ENCODE data around the gene GIGYF2.

The GIGYF2 gene

DNA sequence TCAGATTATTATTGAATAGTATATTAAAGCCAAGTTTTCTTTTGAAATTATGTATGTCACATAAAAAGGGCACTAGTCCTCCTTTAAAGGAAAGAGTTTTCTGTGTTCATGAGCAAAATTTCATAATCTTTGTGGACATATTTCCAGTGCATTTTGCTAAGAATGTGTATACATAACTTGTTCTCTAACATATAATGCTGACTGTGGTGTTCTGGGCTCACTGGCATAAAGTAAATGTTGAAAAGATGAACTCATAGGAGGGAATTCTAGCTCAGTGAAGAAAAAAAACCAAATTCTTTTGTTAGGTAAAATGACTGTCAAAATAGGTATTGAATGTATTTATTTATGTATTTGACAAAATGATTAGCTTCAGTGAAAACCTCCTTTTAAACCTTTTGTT, 73.1 kb downstream of the GIGYF2 start:
- no peak for DNase-seq

DNA sequence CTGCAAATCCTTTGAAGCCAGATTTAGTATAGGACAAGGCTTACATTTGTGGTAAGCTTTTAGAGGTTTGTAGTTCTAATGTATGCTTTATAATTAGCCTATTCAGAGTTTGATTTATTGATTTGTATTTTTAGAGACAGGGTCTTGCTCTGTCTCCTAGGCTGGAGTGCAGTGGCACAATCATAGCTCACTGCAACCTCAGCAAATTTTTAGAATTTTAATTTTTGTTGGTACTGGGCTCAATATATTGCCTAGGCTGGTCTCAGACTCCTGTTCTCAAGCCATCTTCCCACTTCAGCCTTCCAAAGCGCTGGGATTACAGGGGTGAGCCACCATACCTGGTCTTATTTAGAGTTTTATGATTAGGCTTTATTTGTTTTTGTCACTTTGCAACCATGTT, 74.7 kb downstream of the GIGYF2 start:
- DNase-seq: no peak

- peak; percentile 68 for DNase-seq
Measured at GRCh38 chr2:232772531-232772930, 75.4 kb downstream of the GIGYF2 start.

DNA sequence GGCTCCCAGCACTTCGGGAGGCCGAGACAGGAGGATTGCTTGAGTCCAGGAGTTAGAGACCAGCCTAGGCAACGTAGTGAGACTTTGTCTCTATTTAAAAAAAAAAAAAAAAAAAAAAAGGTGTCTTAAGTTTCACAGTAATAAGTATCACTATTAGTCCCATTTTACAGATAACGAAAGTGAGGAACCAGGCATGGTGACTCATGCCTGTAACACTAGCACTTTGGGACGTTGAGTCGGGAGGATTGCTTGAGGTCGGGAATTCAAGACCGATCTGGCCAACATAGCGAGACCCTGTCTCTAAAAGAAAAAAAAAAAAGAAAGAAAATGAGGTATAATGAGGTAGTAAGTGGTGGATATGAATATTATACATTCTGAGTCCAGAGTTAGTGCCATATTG, 76.7 kb downstream of the GIGYF2 start:
- no peak for DNase-seq

- DNase-seq: no peak
Measured at GRCh38 chr2:232776435-232776834, 79.3 kb downstream of the GIGYF2 start, which contains the start of gene KCNJ13. Gene KCNJ13, minus strand, starts transcription at chr2:232776565. Its CDS starts 5,203 bp downstream, at chr2:232771362.

- DNase-seq: no peak
Measured at GRCh38 chr2:232777276-232777675, 80.1 kb downstream of the GIGYF2 start.

- DNase-seq: no peak
Measured at GRCh38 chr2:232779465-232779864, 82.3 kb downstream of the GIGYF2 start.

GRCh38 chr2:232779934-232780333, 82.8 kb downstream of the GIGYF2 start:
- DNase-seq: no peak

DNA sequence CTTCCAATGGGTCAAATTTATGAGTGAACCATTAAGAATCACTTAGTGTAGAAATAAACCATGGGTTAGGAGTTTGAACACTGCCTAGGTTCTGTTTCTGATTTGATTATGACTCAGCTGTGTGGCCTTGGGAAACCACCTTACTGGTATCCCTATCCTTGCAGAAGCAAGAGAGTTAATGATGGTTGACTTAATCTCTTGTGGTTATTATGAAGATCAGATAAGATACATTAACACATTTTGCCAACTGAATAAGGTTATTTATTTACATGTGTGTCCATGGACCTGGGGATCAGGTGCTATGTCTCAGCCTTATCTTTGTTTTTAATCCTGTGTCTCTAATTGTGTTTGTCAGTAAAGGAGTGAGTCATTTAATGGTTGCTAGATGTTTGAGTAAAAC, 84.6 kb downstream of the GIGYF2 start:
- DNase-seq: peak; percentile 81

DNA sequence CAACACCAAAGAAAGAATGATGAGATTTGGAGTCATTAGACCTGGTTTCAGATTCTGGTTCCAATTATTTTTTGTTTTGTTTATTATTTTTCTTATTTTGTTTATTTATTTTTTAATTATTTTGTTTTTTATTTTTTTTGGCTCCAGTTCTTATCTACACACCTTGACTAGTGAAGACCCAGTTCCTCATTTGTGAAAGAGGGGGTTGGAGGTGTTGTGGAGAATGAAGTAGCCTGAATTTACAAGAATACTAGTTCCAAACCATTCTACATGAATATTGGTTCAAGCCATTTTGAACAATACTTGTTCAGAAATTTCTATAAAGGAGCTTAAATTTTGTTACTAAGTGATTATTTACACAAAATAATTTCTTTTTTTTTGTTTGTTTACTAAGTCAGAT, 86.1 kb downstream of the GIGYF2 start:
- no peak for DNase-seq

DNA sequence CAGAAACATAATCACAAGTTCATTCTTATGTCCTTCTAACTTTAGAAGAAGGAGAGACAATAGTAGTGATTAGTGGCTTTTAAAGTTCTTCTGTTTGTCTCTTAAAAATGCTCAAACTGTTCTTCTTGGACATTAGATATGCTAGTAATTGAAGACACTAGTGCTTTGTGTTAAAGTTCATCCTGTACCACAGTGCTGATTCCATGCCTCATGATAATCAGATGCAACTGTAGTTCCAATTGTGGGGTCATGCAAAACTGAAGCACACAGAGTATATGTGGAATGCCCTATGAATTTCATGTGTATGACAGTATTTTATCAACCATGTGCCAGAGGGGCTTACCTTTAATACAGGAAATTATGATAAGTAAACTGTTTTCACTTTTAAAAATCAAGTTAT, 90.7 kb downstream of the GIGYF2 start:
- DNase-seq: no peak

DNA sequence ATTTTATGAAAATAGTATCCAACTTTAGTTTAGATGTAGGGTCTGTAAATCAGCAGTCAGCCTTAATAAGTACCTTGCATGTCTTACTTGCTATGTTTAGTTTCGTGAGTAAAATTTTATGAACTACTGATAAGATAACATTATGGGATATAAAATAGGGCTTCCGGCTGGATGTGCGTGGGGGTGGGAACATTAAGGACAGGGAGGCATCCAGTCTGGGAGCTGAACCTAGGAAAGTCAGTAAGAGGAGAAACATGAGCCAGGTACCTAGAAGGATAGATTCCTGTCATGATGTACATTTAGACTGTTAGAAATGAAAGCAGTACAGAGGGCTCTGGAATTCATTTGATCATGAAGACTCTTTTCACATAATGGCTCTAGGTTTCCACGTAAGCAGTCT, 92.0 kb downstream of the GIGYF2 start:
- no peak for DNase-seq

- DNase-seq: no peak
Measured at GRCh38 chr2:232791518-232791917, 94.4 kb downstream of the GIGYF2 start.

- DNase-seq: no peak
Measured at GRCh38 chr2:232793271-232793670, 96.1 kb downstream of the GIGYF2 start.

- no peak for DNase-seq
Measured at GRCh38 chr2:232794981-232795380, 97.8 kb downstream of the GIGYF2 start.

DNA sequence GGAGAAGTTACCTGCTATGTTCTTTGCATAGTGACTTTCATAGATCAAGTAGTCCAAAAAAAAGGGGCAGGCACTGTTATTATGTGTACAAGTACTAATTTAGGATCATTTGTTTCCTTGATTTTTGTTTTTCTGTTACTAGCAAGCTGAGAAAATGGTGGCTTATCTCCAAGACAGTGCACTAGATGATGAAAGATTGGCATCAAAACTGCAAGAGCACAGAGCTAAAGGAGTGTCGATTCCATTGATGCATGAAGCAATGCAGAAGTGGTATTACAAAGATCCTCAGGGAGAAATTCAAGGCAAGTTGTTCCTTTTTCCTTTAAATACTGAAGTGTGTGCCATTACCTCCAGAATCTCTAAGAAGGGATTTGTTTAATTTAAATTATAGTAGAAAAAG, 98.8 kb downstream of the GIGYF2 start:
- DNase-seq: no peak

DNA sequence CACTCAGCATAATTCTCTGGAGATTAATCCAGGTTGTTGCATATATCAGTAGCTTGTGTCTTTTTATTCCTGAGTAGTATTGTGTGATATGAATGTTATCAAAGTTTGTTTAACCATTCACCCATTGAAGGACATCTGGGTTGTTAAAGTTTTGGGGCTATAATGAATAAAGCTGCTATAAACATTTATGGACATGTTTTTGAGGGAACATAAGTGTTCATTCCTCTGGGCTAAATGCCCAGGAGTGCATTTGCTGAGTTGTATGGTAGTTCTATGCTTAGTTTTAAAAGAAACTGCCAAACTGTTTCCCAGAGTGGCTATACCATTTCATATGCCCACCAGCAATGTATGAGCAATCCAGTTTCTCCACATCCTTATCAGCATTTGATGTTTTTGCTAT, 101.1 kb downstream of the GIGYF2 start:
- DNase-seq: no peak

- no peak for DNase-seq
Measured at GRCh38 chr2:232800166-232800565, 103.0 kb downstream of the GIGYF2 start.

DNA sequence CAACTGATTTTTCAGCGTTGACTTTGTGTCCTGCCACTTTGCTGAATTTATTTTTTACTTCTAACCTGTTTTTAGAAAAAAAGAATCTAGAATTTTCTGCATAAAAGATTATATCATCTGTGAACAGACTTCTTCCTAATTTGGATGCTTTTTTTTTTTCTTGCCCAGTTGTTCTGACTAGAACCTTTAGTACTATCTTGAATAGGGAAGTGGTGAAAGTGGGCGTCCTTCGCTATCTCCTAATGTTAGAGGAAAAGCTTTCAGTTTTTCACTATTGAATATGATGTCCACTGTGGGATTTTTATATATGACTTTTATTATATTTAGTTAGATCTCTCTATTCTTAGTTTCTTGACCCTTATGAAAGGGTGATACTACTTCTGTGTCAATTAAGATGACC, 105.0 kb downstream of the GIGYF2 start:
- no peak for DNase-seq

DNA sequence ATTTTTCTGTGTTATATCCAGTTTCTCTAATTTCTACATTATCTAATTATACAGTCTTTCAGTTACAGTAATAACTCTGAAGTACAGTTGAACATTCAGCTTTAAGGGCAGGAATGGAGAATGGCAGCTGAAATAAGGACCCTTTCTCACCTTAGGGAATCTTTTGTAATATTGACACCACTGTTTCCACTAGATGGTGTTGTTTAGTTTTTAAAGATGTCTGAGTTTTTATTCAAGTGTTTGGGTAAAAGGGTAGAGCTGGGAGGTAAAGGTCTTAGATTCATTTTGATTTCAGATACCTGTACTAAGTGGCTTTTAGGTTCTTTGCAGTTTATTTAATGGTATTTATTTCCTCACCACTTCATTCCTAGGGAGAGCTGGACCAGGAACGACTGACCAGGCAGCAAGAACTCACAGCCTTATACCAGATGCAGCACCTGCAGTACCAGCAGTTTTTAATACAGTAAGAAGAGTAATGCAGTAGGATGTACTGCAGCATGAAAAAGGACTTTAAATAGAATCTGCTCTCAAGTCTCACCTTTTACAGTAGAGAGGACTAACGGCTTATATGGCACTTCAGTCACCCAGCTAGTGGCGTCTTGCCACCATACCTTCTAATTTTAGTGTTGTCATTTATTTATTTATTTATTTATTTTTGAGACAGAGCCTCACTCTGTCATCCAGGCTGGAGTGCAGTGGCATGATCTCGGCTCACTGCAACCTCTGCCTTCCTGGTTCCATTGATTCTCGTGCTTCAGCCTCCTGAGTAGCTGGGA, 112.4 kb downstream of the GIGYF2 start:
- no peak for DNase-seq

DNA sequence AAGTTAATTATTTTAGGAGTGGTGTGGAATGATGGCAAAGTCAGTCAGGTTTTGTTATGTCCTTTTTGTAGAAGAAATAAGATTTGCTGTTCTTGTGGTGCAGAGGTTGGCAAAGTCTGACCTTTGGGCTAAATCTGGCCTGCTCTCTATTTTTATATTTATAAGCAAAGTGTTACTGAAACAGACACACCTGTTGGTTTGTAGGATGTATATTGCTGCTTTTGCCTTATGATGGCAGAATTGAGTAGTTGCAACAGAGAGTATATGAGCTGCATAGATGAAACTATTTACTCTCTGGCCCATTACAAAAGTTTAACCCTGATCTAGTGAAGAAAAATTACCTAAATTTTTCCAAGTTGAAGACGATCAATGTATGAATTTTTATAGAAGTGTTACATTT, 113.3 kb downstream of the GIGYF2 start:
- DNase-seq: no peak

DNA sequence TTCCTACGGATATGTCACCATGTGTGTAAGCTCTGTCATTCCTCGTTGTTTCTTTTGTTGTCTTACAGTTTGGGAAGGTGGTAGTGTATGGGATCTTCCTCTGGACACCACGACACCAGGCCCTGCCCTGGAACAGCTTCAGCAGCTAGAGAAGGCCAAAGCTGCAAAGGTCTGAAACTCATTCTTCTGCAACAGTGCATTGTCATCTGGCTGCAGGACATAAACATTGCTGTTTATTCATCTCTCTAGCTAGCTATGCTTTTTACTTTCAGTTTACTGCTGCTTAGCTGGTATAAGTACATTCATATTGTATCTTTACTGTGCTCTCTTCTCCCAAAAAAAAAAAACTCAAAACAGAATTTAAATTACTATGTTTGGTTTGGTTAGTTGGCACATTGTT, 118.4 kb downstream of the GIGYF2 start:
- no peak for DNase-seq

DNA sequence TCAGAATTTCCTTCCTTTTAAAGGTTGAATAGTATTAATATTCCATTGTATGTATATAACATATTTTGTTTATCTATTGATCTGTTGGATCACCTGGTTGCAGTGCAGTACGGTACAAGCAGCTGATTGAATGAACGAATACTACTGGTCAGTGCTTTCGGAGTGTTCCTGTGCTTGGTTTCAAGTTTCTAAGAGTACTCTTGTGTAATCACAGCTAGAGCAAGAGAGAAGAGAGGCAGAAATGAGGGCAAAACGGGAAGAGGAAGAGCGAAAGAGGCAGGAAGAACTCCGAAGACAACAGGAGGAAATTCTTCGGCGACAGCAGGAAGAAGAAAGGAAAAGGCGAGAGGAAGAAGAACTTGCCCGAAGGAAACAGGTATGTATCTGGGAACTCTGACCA, 119.5 kb downstream of the GIGYF2 start:
- no peak for DNase-seq

- DNase-seq: no peak
Measured at GRCh38 chr2:232817756-232818155, 120.6 kb downstream of the GIGYF2 start.

- DNase-seq: no peak
Measured at GRCh38 chr2:232829988-232830387, 132.9 kb downstream of the GIGYF2 start.
